Cardiac ventricle fibroblast (primary cell): ENCODE measurements around the gene SCYGR1. TPM values are rescaled to one million over a fixed set of nuclear protein-coding genes. Genes with fewer than 3 reads are reported as not detected.

Experiments
- total RNA-seq: library from RNA; depleted of rRNA; stranded (reverse); fragments of >200 nt; gene quantifications from 2 replicates; pipeline ENCODE4 v1.2.3, GENCODE V29; 2015

The SCYGR1 gene
- not detected in 2 replicates for total RNA-seq

GRCh38 chr2:227387583-227387982 lies at the start of gene SCYGR1:
Gene SCYGR1 (minus strand): TSS chr2:227387949. CDS start chr2:227387949, 0 bp downstream.

GRCh38 chr2:227379095-227379494 lies 8.7 kb downstream of the SCYGR1 start, which contains the start of gene TM4SF20:
Gene TM4SF20 (minus strand): TSS chr2:227379306. CDS start chr2:227379268, 38 bp downstream.

Other genes starting within 250 kb of the SCYGR1 start
- gene COL4A4, start 223.7 kb downstream of the SCYGR1 start, total RNA-seq: 32.8 and 35.2 TPM in 2 replicates
- 2.6 and 4.2 TPM in 2 replicates for gene COL4A3, start 223.3 kb downstream of the SCYGR1 start, total RNA-seq
- 105 and 157 TPM in 2 replicates for gene MFF, start 62.7 kb downstream of the SCYGR1 start, total RNA-seq
- not detected in 2 replicates for gene TM4SF20, start 8.6 kb downstream of the SCYGR1 start, total RNA-seq
- 39.7 and 57.8 TPM in 2 replicates for gene AGFG1, start 84.2 kb upstream of the SCYGR1 start, total RNA-seq
- gene SCYGR2, start 210.9 kb upstream of the SCYGR1 start, total RNA-seq: not detected in 2 replicates
- not detected in 2 replicates for gene SCYGR3, start 226.9 kb upstream of the SCYGR1 start, total RNA-seq
- gene SCYGR4, start 229.5 kb upstream of the SCYGR1 start, total RNA-seq: not detected in 2 replicates